LHCN-M2 (cell line): ENCODE results near the gene DNLZ. TPM values are rescaled to one million over a fixed set of nuclear protein-coding genes. Genes with fewer than 3 reads are reported as not detected.
"Not testable (repeated sequence)": the region's sequence is repeated elsewhere in the genome, so short reads cannot be mapped to it uniquely, and the experiment has no call there.

Experiments
- DNase-seq: peaks from one replicate; pipeline ENCODE4 v3.0.0-alpha.2; 2012; ENCODE audit warnings: low read depth
- total RNA-seq: library from RNA; depleted of rRNA; stranded (reverse); fragments of >200 nt; gene quantifications from 2 replicates; pipeline ENCODE4 v1.2.3, GENCODE V29; 2014

The DNLZ gene
- total RNA-seq, 1 experiment from 2014 or later, result 52.0 TPM

GRCh38 chr9:136331556-136332481 is 31.7 kb downstream of the DNLZ start:
- no peak for DNase-seq

GRCh38 chr9:136331030-136331429 is 32.5 kb downstream of the DNLZ start:
- no peak for DNase-seq

- no peak for DNase-seq
Measured at GRCh38 chr9:136330406-136330990, 33.0 kb downstream of the DNLZ start.

- DNase-seq, result no peak
Measured at GRCh38 chr9:136329636-136330405, 33.7 kb downstream of the DNLZ start.

- no peak for DNase-seq
Measured at GRCh38 chr9:136329211-136329627, 34.3 kb downstream of the DNLZ start.

GRCh38 chr9:136328622-136329041 is 34.9 kb downstream of the DNLZ start:
- peak; percentile 44 for DNase-seq

- DNase-seq, result no peak
Measured at GRCh38 chr9:136328011-136328621, 35.4 kb downstream of the DNLZ start.

GRCh38 chr9:136327304-136327974 is 36.1 kb downstream of the DNLZ start, which contains the start of gene GPSM1:
TSS of gene GPSM1 (plus strand) at chr9:136327539. CDS start at chr9:136327696, 157 bp downstream.
- no peak for DNase-seq

- DNase-seq, result no peak
Measured at GRCh38 chr9:136326761-136327303, 36.7 kb downstream of the DNLZ start.

- DNase-seq, result no peak
Measured at GRCh38 chr9:136326061-136326760, 37.3 kb downstream of the DNLZ start.

- DNase-seq, result no peak
Measured at GRCh38 chr9:136325358-136325757, 38.2 kb downstream of the DNLZ start.

GRCh38 chr9:136324501-136325300 is 38.8 kb downstream of the DNLZ start:
- no peak for DNase-seq

GRCh38 chr9:136323371-136323789 is 40.2 kb downstream of the DNLZ start:
- no peak for DNase-seq

- DNase-seq, result no peak
Measured at GRCh38 chr9:136322756-136323330, 40.7 kb downstream of the DNLZ start.

- no peak for DNase-seq
Measured at GRCh38 chr9:136321561-136321960, 42.0 kb downstream of the DNLZ start.

GRCh38 chr9:136320972-136321371 is 42.6 kb downstream of the DNLZ start:
- not testable (repeated sequence) for DNase-seq

- DNase-seq, result not testable (repeated sequence)
Measured at GRCh38 chr9:136319955-136320354, 43.6 kb downstream of the DNLZ start.

- DNase-seq, result not testable (repeated sequence)
Measured at GRCh38 chr9:136319244-136319643, 44.3 kb downstream of the DNLZ start.

GRCh38 chr9:136318776-136319241 is 44.7 kb downstream of the DNLZ start:
- no peak for DNase-seq
